T follicular helper cell (primary cell): Measurements from ENCODE around the gene DLX6.

ENCODE experiments used
- DNase-seq: peaks from one replicate; pipeline ENCODE4 v3.0.0-alpha.2; 2020; ENCODE audit warnings: low read depth
- total RNA-seq, 2 experiments: gene quantifications; one replicate each; lab custom pipeline; 2026; lab: John Stamatoyannopoulos, UW

The DLX6 gene
- total RNA-seq, result 0 reads per million in 2 experiments

DNA sequence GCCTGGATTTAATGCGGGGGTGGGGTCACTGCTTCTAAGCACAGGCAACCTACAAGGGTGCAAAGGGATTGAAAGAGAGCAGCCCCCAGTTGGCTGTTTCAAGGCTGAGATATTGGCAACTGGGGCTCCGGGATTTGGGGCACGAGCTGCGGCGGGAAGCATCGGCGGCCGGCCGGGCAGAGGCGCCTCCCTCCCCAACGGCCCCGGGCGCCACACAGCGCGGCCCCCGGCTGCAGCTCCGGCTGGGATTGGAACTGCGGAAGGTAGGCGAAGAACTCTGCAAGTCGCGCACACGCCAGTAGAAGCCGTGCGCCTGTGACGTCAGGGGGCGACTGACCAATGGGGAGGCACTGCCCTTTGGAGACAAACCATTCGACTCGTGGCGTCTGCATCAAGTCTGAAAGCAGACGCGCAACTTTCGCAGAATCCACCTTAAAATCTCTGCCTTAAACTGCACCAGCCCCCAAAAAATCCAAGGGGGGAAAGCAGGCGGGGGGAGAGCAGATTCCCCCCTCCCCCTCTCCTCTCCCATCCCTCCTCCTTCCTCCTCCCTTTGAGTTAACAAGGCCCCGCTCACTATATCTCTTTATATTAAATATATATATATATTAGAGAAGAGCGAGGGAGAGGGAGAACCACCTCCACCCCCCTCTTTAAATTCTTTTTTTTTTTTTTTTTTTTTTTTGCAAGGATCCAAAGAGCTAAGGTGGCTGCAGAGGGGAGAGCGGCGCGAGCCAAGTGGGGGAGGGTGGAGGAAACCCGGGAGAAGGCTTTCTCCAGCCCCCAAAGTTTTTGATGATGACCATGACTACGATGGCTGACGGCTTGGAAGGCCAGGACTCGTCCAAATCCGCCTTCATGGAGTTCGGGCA lies at the start of gene DLX6:
DLX6 (plus strand) TSS at position 371 of the 872 bp plus-strand sequence; CDS start at position 796, 425 bp downstream.
- DNase-seq, result no peak

DNA sequence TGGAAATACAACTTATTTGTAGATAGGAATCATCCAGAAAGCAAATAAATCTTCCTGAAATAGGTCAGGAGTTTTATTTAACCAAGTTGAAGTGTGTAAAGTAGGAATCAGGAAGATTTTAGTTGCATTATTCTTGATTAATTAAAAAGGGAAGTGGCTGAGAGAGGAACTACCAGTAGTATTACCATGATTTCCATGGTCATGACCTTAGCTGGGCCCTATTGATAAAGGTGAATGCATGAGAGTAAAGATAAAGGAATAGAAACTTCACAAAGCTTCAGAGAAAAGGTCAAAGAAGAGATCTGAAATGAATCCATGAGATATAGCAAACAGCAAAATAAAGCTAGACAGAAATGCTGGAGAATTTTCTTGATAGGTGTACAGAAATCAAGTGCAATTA lies 46.2 kb upstream of the DLX6 start:
- no peak for DNase-seq

DNA sequence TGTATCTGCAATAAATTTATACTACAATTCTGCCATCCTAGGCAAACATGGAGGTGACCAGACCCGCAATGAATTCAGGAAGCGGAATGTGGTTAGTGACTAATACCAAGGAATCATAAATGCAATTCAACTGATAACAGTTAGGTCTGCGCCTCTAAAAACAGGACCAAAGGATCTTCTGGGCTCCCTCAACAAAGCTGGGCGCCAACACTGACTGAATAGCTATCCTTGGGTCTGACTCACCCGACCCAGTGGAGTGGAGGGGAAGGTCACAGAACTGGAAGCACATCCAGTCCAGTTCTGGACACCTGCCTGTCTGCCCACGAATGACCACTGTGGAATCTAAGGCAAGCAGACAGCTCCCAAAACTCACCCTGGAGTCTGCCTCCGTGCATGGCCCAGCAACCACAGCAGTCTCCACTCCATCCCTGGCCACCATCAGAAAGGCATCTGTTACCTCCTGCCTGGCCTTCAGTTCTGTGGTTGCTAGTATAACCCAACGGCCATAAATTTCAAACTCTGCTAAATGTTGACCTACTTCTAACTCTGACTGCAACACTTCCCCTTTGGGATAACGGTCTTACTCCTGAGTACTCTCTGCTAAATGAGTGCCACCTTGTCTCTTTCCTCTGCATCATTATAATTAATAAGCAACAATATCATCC lies 43.0 kb upstream of the DLX6 start:
- DNase-seq, result no peak

DNA sequence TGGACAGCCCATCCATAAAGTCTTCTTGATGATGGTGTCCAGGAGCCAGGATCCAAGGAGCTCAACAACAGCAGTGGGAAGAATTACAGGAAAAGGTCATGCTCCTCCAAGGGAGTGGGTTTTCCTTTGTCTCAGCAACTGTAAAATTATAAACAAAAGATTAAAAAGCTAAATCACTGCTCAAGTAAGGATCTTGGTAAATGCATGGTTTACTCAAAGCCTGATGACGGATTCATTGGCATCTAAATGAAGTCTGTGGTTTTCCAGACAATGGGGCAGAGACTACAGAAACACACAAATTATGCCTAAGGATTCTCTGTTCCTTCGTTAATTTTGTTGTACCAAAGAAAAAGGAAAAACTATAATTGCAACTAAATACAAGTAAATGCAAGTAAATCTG lies 36.4 kb upstream of the DLX6 start:
- no peak for DNase-seq

DNA sequence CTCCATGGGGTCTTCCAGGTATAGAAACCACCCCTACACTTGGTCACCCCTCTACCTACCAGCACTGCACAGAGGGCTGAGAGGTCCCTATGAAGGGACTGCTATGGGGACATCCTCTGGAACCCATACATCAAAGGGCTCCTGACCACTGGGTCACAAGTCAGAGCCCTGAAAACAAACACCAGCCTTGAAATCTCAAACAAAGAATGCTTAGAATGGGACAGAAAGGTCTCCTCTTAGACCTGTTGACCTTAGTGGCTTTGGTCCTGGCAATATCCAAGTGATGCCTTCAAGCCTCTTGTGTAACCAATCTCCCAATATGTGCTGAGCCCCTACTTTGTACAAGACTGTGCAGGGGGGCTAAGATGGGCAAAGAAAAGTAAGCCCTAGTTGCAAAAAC lies 34.6 kb upstream of the DLX6 start:
- DNase-seq, result no peak

DNA sequence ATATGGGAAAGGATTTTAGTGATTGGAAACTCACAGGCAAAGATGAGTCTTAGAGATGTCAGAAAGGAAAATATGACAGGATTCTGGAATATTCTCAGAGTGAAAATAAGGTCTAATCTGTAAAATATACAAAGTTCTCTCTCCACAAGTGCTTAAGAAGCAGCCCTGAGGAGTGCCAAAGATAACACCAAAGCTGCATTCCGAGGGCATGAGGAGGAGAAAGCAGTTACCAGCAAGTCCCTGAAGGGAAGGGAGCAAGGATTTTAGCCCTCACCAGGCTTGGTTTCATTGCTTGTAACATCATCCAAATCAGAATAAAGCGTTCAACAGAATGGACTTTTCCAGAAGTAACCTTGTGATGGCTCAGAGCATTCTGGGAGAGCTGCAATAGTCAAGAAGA lies 31.4 kb upstream of the DLX6 start:
- no peak for DNase-seq

DNA sequence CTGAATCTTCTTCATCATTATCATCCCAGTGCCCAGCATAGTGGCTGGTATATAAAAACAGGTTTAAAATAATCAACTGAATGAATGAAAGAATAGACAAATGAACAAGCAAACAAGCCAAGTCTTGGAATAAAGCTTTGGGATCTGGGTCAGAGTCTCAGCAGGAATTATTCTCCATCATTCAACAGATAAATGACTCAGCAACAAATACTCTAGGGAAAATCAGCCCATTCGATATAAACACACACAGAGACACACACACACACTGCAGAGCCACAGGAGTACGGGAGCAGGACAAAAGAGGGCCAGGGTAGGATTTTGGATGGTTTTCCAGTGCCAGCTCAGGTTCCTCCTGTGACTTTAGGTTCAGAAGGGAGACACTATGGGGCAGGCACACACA lies 29.2 kb upstream of the DLX6 start:
- DNase-seq, result no peak

DNA sequence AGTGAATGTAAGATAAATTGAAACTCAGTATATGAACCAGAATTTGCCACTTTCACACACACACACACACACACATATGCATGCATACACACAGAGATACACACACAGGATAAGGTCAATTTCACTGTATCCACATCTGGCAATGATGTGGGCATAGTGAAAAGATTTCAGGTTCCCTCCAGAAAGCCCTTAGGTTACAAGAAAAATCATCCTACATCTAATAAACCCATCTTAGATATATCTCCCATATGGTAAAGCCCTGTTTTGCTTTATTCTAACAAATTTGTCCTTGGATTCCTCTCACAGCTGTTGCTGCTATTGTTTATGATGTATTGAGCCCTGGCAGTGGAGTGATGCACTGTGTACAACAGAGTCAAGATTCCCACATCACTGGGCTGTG lies 27.9 kb upstream of the DLX6 start:
- DNase-seq, result no peak

DNA sequence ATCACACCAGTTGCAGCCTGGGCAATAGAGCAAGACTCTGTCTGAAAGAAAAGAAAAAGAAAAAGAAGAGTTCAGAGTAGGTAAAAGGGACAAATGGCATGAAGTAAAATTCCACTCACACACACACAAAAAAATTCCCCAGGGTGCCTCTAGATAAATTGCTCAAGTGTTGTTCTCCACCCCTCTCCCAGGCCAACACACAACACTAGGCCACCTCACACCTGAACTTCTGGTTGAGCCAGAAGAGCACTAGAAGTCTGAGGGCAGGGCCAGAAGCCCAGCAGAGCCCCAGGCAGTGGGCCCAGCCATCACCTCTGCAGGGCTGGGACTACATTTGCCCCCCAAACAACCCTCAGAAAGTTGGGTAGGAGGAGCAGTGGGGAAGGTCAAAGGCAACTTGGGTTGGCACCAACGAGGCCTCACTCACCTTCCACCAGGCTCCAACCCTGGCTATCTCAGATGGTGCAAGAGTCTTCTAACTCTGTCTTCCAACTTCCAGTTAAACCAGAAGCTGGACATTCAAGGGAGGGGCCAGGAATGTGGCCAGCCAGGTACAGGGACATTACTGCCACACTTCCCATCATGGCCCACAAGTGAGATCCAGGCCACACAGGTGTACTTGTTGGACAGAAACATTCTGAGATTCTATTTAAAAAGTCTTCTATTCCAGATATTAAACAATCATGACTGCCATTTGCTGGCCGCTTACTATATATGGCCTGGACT lies 25.6 kb upstream of the DLX6 start:
- no peak for DNase-seq

DNA sequence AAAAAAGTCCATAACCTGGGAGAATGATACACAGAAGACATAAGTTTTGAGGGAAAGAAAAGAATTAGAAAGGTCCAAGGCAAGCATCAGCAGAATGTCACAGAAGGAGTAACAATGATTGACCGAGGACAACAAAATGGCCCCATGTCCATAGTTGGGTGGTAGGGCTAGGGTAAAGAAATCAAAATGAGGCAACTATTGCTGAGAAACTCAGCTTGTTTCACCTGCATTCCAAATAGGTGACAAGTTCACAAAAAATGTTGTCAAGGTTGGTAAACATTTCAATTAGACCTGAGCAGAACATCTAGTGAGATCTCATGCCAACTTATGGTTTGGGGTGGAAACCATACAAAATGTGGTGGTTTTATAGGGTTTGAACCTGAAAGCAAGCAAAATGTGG lies 22.8 kb upstream of the DLX6 start:
- DNase-seq, result no peak

DNA sequence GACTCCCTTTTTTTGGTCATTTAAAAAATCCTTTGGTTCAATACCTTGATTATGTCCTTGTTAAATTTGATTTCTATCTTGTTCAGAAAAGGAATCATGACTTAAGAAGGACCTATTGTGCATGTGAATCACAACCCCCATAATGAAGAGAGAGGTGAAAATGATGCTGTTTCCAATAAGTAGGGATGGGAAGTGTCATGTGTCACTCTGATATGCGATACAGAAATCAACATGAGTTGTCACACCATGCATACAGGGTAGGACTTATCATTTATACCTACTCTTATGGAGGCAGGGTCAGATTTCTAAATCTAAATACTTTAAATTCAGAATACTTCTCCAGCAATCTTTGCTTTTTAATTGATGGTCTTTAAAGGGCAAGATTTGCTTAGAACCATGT lies 19.4 kb upstream of the DLX6 start:
- no peak for DNase-seq

DNA sequence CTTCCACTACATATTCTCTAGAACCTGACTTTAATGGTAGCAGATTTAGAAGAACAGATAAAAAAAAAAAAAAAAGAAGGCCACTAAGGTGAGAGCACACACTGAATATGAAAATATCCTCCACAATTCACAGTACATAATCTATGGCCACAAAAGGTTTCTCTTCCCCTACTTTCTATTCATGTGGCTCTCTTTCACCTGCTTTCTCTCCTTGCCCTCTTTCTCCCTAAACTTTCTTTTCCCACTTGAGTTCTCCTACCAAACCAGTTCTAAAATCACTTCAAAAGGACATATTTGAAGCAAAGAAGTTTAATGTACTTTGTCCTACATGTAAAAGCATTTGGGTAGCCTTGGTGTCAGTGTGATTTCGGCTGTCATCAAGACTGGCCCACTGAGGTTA lies 18.5 kb upstream of the DLX6 start:
- no peak for DNase-seq

DNA sequence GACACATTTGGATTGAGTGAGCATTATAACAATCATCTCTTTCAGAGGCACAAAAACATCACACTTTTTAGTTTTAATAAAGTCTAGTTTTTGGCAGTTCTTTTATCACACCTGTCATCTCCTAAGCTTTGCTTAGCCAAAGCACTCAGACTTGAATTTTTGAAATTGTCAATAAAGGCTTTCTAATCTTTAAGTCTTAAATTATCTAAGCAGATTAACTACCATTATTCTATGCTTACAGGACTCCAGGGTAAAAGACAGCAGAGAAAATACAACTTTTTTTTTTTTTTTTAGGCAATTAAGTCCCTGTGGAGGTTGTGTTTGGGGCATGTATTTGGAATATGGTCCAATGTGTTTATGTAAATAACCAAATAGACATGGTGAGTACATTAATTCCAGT lies 17.6 kb upstream of the DLX6 start:
- DNase-seq, result no peak

DNA sequence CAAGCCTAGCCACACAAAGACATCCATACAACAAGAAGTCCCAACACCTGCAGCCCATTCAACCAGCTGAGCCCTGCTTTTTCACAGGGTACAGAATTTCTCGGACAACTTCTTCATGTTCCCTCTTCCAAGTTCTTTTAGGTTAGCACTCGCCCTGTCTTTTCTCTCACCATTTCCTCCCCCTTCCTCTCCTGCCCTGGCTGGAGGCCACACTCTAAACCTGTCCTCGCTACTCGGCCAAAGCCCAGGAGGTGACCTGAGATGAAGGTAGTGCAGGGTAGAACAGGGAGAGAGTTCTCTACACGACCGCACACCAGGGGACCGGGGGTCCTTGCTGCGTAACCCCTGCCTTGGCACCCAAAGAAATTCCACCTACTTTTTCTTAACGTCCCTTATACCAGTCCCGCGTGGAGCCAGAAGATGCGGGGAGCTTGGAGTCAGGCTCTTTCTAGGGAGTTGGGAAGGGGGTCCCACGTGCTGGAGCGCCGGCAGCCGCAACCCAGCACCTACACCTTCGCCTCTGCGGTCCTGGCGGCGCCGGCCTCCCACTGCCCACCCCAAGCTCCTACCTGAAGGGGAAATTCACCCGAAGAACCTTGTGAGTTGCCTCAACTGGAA lies 16.0 kb upstream of the DLX6 start:
- no peak for DNase-seq

DNA sequence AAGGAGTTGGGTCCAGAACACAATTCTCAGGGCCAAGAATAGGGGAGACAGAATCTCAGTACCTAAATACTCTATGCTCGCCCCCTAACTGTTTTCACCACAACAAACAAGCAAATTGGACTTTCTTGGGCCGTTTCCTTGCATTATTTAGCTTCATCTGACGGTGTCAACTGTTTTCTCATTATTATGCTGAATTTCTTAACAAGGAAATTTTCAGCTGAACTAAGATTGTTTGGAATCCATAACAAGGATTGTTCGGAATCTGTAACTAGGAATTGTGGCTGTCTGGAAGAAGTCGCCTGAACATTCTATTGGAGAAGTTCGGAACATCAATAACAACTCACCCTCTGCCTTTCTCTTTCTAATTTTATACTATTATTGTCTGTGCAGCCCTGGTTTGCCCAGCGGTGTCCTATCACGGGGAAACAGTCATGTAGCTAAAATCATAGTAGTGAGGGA lies 15.5 kb upstream of the DLX6 start:
- no peak for DNase-seq

DNA sequence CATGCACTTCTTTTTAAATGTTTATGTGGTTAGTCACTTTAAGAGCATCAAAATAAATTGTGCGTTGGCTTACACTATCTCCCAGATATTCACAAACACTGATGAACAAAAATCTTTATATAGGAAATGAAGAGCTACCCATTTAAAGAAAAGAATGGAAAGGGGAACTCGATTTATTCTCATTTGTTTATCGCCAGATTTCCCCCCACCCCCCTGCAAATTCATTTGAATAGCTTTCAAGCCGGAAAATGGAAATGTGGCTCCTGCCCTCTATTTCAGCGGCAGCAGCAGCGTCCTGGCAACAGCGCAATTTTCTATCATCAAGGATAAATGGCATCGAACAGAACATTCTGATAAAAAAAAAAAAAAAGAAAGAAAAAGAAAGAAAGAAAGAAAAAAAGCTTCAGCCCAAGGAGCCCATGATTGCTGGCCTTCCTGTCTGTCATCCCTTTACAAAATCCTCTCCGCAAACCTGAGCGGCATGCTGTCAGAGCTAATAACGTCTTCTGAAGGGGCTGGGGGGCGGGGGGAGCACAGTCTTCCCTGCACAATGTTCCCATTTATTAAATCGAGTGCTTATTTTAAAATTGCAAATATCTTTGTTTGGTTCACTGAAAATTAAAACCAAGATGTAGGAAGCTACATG lies 13.7 kb upstream of the DLX6 start:
- DNase-seq, result no peak

DNA sequence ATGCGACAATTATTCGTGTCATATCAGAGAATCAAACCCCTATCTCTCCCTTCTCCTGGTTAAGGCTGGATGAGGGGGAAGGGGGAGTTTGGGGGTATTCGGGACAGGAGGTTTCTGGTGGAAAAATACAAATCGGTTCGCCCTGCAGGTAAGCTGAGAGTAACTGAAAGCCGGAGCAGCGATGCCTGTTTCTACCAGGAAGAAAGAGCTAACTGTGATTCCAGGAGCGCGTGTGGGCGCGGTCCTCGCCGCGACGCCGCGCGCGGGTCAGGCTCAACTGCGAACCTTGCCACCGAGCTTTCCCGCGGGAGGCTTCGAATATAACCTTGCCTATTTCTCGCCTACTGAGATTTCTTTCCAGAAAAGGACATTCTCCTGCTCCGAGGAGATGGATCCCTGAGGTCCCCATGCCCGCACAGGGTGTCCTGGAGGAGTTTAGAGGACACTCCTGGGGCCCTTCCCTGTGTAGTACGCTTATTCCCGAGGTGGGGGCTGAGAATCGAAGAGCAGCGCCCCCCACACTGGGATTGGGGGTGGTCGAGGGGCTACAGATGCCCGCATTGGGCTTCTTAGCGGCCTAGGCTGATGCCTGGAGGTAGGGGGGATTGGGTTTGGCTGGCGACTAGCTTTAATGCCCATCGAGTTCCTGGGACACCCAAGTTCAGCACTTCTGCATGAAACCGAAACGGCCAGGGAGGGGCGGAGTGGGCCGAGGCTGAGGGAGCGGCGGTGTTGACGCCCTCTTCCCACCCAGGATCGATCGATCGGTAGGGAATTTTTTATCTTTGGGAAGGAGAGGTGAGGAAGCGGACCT lies 13.0 kb upstream of the DLX6 start:
- no peak for DNase-seq

DNA sequence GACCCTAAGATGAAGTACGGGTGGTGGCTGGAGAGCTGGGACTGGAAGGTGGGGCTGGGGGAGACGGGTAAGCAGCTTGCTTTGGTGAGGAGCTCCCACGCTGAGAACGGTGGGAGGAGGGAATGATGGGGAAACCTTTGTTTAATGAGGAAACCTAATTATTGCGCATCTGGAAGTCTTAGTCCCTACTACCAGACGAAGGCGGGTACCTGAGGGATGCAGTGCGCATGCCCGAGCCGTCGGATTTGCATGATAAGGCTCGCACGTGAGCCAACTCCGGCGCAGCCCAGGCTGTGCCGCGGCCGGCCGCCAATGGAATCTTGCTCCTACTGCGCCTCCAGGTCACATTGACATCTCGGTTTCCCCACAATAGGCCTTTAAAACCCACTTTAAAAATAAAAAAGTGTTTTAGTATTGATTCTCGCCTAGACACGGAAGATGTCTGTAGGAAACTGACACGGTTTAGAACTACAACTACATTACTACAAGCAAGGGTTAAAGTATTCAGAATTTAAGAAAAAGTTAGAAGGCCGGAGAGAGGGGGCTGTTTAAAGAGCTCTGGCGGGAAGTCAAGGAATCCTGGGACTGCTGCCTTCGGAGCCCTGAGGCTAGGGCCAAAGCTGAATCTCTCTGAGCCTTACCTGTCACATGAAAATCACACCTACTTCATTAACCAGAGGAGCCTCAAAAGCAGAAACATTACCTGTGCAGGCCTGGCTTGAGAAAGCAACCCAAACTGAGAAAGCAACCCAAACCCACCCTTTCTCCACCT lies 12.1 kb upstream of the DLX6 start:
- no peak for DNase-seq

DNA sequence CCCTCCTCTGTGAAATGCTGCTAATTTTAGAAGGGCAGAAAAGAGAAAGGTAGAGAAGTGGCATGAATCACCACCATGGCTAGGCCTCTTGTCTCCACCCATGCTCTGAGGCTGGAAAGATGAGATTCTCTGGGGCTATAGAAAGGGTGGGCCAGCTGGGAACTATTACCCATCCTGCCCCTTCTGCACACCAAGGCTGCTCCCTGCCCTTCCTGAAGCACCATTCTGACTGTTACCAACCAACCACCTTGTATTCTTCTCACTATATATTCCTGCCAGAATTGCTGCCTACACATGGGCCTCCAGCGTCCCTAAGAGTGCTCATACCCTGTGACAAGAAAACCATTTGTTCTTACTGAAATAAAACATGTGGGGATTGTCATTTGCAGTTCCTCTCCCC lies 11.4 kb upstream of the DLX6 start:
- DNase-seq, result no peak
